NCI-H748 treated with DMSO at 0.1 percent for 48 hours (cell line): ENCODE data around the gene MTG2.

Experiments used
- DNase-seq: peaks from one replicate; lab custom pipeline; 2025; lab: John Stamatoyannopoulos, UW

The MTG2 gene

GRCh38 chr20:62186887-62187866, 4.3 kb downstream of the MTG2 start:
- DNase-seq, result no peak

DNA sequence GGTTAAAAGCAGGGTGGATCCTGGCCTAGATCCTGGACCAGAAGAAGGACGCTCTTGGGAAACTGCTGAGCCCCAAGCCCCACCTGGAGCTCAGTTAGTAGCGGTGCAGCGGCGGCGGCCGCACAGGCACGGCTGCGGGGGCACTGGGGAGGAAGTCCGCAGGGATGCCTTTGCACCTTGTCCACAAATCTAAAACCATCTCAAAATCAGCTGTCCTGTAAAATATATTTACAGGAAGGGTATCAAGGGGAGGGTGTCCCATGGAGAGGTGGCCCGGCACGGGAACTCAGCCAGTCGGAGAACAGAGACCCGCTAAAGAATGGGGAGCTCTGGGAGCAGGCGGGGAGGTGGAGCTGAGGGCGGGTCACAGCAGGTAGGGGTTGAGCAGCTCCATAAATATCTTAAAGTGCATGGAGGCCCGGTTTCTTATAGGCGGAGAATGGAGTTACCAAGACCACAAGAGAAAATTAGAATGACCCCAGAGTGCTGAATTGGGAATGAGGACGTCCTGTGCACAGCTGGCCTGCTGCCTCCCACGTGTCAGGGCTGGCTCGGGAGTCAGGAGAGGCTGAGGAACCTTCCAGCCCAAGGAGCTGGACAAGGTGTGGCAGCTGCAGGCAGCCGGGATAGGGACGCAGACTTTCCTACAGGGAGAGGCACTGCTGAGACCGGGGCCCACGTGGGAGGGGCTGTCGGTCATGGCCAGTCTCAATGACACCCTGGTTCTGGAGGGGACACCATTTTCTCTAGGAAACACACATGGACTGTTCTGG, 8.0 kb downstream of the MTG2 start:
- no peak for DNase-seq

DNA sequence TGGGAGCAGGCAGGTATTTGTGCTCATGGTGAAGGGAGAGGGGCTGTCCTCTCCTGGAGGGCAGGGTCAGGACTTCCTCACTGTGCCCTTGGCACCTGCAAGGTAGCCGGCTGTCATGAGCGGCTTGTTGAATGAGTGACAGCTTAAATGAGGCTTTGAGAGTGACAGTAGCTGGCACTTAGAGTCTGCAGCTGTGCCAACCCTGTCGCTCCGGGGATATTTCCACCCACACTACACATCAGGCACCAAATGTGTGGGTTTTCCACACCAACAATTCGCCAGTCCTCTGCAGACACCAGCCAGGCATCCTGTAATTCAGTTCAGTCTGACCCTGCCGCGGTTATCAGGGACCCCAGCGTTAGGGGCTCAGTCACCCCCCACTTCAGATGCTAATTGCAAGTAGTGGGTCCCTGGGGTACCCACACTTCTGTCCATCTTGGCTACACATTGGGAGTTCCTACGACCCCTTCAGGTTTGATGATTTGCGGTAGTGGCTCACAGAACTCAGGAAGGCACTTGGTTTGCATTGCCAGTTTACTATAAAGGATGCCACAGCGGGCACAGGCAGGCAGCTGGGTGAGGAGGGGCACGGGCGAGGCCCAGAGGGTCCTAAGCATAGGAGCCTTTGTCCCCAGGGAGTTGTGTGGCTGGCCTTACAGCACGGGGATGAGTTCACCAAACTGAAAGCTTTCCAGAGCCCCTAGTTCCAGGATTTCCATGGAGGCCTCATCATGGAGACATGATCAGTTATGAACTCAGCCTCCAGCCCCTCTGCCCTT, 9.1 kb downstream of the MTG2 start:
- DNase-seq, result no peak

GRCh38 chr20:62192635-62193034, 9.8 kb downstream of the MTG2 start:
- no peak for DNase-seq

DNA sequence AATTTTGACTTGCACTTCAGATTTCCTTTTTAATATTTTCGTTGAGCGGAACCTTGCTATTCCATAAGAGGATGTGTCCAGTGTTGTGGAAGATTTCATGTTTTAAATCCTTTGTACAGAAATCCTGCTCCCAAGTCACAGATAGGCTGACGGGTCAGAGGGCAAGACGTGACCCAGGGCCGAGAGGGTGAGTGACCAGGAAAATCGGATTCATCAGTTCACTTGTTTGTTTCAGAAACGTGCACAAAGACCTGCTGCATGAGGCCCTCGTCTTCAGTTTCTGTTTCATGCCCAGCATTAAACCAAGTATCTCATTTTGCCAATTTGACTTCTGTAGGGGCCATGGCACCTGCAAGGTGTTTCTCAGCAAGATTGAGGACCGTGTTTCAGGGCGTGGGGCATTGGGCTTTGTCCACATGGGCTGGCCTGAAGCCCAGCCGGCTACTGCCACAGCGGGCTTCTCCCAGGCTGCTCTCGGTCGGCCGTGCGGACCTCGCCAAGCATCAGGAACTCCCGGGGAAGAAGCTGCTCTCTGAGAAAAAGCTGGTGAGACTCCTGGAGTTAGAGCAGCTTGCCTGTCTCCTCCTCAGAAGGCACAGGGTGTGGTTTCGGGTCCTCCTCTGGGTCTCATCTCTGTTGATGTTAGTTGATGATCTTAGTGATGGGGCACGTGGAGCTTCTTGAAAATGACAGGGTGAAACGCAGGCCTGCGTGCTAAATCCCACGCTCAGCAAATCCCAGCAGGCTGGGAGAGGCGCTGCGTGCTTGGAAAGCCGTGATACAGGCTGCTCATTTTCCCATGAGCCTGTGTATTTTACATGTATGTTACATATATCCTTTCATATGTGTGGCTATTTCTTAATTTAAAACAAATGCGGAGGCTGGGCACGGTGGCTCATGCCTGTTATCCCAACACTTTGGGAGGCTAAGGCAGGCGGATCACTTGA, 10.5 kb downstream of the MTG2 start:
- no peak for DNase-seq

DNA sequence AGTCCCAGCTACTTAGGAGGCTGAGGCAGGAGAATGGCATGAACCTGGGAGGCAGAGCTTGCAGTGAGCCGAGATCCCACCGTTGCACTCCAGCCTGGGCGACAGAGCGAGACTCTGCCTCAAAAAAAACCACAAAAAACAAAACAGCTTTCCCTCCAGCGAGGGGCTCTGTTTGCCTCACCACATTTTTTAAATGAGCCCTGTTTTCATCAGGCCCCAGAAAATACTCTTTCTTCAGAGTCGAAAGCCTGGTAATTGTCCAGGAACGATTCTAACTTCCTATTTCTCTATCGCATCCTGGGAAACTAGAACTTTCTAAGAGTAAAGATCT, 12.2 kb downstream of the MTG2 start:
- DNase-seq, result no peak

DNA sequence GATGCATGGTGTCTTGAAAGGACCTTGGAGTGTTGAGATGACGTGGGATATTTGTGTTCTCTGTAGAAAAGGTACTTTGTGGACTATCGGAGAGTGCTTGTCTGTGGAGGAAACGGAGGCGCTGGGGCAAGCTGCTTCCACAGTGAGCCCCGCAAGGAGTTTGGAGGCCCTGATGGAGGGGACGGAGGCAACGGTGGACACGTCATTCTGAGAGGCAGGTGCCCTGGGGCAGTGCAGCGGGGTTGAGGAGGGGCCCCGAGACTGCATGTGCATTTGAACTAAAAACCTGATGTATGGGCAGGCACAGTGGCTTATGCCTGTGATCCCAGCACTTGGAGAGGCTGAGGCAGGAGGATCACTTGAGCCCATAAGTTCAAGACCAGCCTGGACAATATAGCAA, 12.9 kb downstream of the MTG2 start:
- no peak for DNase-seq

DNA sequence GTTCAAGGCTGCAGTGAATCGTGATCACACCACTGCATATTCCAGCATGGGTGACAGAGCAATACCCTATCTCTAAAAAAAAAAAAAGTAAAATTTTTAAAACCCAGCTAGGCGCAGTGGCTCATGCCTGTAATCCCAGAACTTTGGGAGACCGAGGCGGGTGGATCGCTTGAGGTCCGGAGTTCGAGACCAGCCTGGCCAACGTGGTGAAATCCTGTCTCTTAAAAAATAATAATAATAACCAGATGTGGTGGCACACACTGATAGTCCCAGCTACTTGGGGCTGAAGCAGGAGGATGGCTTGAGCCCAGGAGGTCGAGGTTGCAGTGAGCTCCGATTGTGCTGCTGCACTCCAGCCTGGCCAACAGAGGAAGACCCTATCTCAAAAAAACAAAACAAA, 13.5 kb downstream of the MTG2 start:
- no peak for DNase-seq

- DNase-seq, result no peak
Measured at GRCh38 chr20:62197311-62197710, 14.5 kb downstream of the MTG2 start.

DNA sequence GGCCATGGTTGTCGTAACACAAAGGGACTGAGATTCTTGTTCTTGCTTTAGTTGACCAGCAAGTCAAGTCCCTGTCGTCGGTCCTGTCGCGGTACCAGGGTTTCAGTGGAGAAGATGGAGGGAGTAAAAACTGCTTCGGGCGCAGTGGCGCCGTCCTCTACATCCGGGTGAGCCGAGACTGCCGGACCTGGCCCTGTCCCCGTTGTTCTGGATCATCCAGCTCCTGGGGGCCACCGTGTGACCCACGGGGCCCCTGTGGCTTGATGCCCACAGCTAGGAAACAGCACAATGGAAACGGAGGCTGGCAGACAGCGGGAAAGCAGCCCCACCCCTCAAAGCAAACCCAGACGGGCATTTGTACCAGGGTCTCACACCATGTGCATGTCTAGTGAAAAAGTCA, 15.0 kb downstream of the MTG2 start:
- DNase-seq, result no peak

DNA sequence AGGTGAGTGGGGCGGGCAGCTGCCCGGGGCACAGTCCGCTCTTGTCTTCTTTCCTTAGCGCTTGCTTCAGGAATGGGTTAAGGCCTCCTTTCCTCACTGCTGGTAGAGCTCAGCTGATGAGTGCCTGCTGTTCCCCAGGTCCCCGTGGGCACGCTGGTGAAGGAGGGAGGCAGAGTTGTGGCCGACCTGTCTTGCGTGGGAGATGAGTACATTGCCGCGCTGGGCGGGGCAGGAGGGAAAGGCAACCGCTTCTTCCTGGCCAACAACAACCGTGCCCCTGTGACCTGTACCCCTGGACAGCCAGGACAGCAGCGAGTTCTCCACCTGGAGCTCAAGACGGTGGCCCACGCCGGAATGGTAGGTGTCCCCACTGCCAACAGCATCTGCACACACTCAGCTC, 15.7 kb downstream of the MTG2 start:
- no peak for DNase-seq

DNA sequence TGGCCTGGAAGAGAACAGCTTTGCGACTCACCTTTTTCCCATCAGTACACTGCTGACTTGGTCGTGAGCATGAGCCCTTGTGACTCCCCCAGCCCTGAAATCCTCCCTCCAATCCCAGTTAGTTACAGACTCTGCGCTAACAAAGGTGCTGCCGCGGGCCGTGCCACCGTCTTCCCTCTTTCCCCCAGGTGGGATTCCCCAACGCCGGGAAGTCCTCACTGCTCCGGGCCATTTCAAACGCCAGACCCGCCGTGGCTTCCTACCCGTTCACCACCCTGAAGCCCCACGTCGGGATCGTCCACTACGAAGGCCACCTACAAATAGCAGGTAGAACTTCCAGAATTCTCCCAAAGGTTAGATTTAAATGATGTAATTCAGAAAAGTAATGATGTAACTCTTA, 16.1 kb downstream of the MTG2 start:
- DNase-seq, result no peak

DNA sequence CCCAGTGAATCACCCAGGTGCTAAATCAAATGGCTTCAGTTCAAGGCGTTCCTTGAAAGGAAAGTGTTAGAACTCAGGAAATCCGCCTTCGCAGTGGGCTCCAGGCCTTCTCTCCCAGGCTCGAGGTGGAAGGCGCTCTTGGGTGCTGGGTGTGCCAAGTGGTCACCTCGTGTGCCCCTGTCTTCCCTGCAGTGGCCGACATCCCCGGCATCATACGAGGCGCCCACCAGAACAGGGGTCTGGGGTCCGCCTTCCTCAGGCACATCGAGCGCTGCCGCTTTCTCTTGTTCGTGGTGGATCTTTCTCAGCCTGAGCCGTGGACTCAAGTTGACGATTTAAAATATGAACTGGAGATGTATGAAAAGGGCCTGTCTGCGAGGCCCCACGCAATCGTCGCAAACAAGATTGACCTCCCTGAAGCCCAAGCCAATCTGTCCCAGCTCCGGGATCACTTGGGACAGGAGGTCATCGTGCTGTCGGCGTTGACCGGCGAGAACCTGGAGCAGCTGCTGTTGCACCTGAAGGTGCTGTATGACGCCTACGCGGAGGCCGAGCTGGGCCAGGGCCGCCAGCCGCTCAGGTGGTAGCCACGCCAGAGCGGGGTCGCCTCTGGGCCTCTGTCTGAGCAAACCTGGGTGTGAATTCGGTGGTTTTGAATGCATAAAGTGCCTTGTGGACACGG, 17.8 kb downstream of the MTG2 start:
- DNase-seq, result no peak

- DNase-seq, result no peak
Measured at GRCh38 chr20:62201173-62202082, 18.6 kb downstream of the MTG2 start.

DNA sequence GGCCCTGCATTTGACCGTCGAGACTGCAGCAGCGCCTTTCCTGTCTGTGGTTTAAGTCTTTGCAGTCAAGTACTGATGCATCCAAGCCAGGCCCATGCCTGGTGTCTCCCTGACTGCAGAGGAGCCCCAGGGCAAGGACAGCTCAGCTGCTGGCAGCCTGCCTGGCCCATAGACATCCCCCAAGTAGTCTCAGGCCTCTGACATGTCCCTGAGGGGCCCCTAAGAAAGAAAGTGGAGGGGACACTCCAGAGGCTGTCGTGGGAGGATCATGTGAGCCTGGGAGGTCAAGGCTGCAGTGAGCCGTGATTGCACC, 19.2 kb downstream of the MTG2 start:
- no peak for DNase-seq

- no peak for DNase-seq
Measured at GRCh38 chr20:62202676-62203377, 20.0 kb downstream of the MTG2 start.

GRCh38 chr20:62203378-62204030, 20.7 kb downstream of the MTG2 start:
- no peak for DNase-seq

GRCh38 chr20:62205618-62206387, 23.0 kb downstream of the MTG2 start:
- no peak for DNase-seq
